KMS-11 (cell line): ENCODE results near the gene EVI5.

Source experiments
- H2AFZ ChIP-seq: fragments of 200-600 bp; sonication (generic); 2 replicates; pipeline ENCODE4 v1.6.1; 2016; ENCODE audit warnings: antibody characterized with exemption, mixed run types, low read depth
- H3K27ac ChIP-seq: fragments of 200-600 bp; sonication (generic); 2 replicates; pipeline ENCODE4 v1.6.1; 2016; ENCODE audit warnings: mild to moderate bottlenecking, mixed run types
- H3K27me3 ChIP-seq: fragments of 200-600 bp; sonication (generic); 2 replicates; pipeline ENCODE4 v1.6.1; 2017; ENCODE audit warnings: mild to moderate bottlenecking, low read depth, mixed run types, moderate library complexity; ENCODE audit not compliant: insufficient read depth
- H3K36me3 ChIP-seq: fragments of 200-600 bp; sonication (generic); 2 replicates; pipeline ENCODE4 v1.6.1; 2017; ENCODE audit warnings: mild to moderate bottlenecking, mixed run types; ENCODE audit not compliant: insufficient read depth
- H3K4me1 ChIP-seq: fragments of 200-600 bp; sonication (generic); 2 replicates; pipeline ENCODE4 v1.6.1; 2016; ENCODE audit warnings: mild to moderate bottlenecking, low read depth, mixed run types; ENCODE audit not compliant: poor library complexity, severe bottlenecking
- H3K4me2 ChIP-seq: fragments of 200-600 bp; sonication (generic); 2 replicates; pipeline ENCODE4 v1.7.0; 2016; ENCODE audit warnings: mild to moderate bottlenecking, mixed run types
- H3K4me3 ChIP-seq: fragments of 200-600 bp; sonication (generic); IDR thresholded peaks from 2 replicates; pipeline ENCODE4 v1.6.1; 2017; ENCODE audit warnings: low read depth, low read length, mixed read lengths; ENCODE audit not compliant: insufficient read depth
- H3K79me2 ChIP-seq: fragments of 200-600 bp; sonication (generic); 2 replicates; pipeline ENCODE4 v1.6.1; 2016; ENCODE audit warnings: low read depth, mixed run types; ENCODE audit not compliant: insufficient read depth
- H3K9ac ChIP-seq: fragments of 200-600 bp; sonication (generic); 2 replicates; pipeline ENCODE4 v1.6.1; 2016; ENCODE audit warnings: mild to moderate bottlenecking, mixed run types
- H4K20me1 ChIP-seq: fragments of 200-600 bp; sonication (generic); 2 replicates; pipeline ENCODE4 v1.6.1; 2016; ENCODE audit warnings: mild to moderate bottlenecking, mixed run types; ENCODE audit not compliant: insufficient read depth
- TF ChIP-seq, protein P1 (sequence below): fragments of 200-600 bp; sonication (generic); conservative IDR thresholded peaks from 2 replicates; pipeline ENCODE4 v1.6.1; 2017; ENCODE audit warnings: low read depth, mild to moderate bottlenecking, antibody characterized with exemption, low read length, moderate library complexity, mixed read lengths

EVI5 gene

DNA sequence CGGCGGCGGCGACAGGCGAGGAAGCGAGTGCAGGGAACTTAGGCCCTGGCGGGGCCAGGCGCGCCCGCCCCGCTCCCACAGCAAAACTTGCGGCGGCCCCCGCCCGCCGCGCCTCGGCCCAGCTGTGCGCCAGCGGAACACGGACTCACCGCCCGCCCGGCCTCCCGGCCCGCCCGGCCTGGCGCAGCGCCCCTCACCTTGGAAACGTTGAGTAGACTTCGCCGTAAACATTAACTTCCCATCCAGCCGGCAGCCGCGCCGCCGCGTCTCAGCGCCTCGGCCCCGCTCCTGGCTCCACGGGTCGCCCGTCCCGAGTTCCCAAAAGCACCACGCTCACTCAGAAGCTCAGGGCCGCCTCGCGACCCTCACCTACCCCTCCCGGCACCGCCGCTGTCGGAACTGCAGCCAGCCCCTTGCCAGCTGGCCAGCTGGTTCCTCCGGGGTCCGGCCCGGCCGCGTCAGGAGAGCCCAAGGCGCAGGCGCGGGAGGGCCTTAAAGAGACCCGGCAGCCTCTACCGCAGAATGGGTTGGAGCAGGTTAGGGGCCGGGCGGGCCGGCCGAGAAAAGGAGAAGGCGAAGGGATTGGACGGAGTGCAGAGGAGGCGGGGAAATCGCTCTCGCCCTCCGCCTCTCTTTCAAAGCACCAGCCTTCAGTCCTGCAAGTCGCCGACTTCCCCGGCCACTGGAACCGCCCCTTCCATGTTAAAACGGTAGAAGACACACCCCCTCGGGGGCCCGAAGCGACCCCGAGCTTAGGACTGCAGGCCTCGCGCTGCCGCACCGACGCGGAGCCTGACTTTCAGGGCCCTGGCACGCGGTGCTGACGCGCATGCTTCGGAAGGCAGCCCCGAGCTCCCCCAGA is at the start of gene EVI5:
Gene EVI5 (minus strand): TSS at position 470 of the 862 bp plus-strand sequence. CDS start 48,562 bp downstream, outside the sequence.
- Histone ChIP-seq H3K4me2 (peak within 1 kb of the TSS; percentile 92), H3K4me1 (no peaks in the 10 kb centered on the region), H3K79me2 (peaks cover 12% of the 10 kb centered on the region; the same call in 1 of the 2 replicates), H2AFZ (peak within 1 kb of the TSS; percentile 83), H4K20me1 (no peaks in the 10 kb centered on the region), H3K9ac (peak within 1 kb of the TSS; percentile 65), H3K36me3 (no peaks in the 10 kb centered on the region), H3K27me3 (no peaks in the 10 kb centered on the region), H3K4me3 (peak within 1 kb of the TSS; percentile 26), H3K27ac (peak within 1 kb of the TSS; percentile 81)
- TF ChIP-seq, protein P1, sequence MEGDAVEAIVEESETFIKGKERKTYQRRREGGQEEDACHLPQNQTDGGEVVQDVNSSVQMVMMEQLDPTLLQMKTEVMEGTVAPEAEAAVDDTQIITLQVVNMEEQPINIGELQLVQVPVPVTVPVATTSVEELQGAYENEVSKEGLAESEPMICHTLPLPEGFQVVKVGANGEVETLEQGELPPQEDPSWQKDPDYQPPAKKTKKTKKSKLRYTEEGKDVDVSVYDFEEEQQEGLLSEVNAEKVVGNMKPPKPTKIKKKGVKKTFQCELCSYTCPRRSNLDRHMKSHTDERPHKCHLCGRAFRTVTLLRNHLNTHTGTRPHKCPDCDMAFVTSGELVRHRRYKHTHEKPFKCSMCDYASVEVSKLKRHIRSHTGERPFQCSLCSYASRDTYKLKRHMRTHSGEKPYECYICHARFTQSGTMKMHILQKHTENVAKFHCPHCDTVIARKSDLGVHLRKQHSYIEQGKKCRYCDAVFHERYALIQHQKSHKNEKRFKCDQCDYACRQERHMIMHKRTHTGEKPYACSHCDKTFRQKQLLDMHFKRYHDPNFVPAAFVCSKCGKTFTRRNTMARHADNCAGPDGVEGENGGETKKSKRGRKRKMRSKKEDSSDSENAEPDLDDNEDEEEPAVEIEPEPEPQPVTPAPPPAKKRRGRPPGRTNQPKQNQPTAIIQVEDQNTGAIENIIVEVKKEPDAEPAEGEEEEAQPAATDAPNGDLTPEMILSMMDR, result no peak

DNA sequence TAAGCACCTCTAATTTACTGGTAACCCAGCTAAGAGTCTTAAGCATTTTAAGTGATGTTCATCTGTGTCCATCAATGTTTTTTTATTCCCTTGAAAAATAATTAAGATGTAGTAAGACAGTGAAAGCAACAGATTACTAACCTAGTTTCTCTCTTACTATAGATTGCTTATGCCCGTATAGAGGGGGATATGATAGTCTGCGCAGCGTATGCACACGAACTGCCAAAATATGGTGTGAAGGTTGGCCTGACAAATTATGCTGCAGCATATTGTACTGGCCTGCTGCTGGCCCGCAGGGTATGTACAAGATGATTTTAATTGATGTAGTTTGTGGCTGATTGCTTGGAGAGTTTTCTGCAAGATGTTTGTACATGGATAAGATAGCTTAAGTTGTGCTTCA is 49.7 kb upstream of the EVI5 start:
- Histone ChIP-seq H2AFZ (no peak overlapping the region), H3K27me3 (no peaks in the 10 kb centered on the region), H3K4me2 (peak overlapping the region; percentile 98), H3K36me3 (peaks cover 29% of the 10 kb centered on the region; the same call in 1 of the 2 replicates), H4K20me1 (peaks cover 51% of the 10 kb centered on the region), H3K27ac (no peak overlapping the region; the same call in 1 of the 2 replicates), H3K4me3 (no peak overlapping the region), H3K9ac (peak overlapping the region; percentile 12; the same call in 1 of the 2 replicates), H3K4me1 (peaks cover 47% of the 10 kb centered on the region), H3K79me2 (peaks cover 77% of the 10 kb centered on the region)
- TF ChIP-seq, protein P1, result no peak

DNA sequence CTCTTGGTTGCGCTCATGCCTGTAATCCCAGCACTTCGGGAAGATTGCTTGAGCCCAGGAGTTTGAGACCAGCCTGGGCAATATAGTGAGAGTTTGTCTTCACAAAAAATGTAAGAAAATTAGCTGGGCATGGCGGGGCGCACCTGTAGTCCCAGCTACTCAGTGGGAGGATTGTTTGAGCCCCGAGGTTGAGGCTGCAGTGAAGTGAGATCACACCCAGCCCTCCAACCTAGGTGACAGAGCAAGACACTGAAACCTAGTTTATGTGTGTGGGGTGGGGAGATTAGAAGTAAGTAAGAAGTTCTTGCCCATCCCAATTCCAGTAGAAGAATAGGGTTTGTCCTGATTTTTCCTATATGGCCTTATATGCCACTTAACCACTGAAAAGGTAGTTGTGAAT is 48.9 kb upstream of the EVI5 start:
- Histone ChIP-seq H3K27ac (peak overlapping the region; percentile 87; the same call in 1 of the 2 replicates), H3K36me3 (peaks cover 28% of the 10 kb centered on the region; the same call in 1 of the 2 replicates), H3K4me2 (peak overlapping the region; percentile 98), H3K9ac (peak overlapping the region; percentile 97; the same call in 1 of the 2 replicates), H3K27me3 (no peaks in the 10 kb centered on the region), H3K4me3 (no peak overlapping the region), H4K20me1 (peaks cover 44% of the 10 kb centered on the region), H3K4me1 (peaks cover 47% of the 10 kb centered on the region), H3K79me2 (peaks cover 70% of the 10 kb centered on the region), H2AFZ (no peak overlapping the region)
- TF ChIP-seq, protein P1, result no peak

DNA sequence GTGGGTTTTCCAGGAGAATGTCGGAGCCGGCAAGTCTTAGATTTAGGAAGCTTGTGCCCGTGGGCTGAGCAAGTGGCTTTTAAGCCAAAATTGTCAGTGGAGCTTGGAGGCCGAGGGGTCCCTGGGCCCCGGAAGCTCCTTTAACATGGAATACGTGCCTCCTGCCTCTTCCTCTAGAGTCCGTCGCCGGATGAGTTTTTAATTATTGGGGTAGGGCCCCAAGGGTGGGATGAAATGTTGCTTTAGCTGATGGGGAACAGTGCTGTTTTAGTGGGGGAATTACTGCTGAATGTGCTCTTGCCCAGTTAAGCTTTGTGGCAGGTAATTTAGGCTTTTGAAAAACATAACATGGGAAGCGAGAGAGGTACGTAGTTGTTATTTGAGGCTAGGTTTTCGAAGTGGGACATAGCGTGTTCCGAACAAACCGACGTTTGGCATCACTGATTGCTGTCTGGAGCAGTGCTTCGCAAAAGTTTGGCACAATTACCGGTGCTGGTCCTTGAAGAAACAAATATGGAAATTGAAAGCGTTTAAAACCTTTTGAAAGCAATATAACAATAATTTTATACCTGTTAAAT is 47.7 kb upstream of the EVI5 start:
- peak overlapping the region; percentile 61; the same call in 1 of the 2 replicates for H2AFZ ChIP-seq

More for the DNA sequence above, 47.7 kb upstream of the EVI5 start:
- no peaks in the 10 kb centered on the region for H3K27me3 ChIP-seq
- peak overlapping the region; percentile 97 for H3K9ac ChIP-seq
- peaks cover 57% of the 10 kb centered on the region for H3K79me2 ChIP-seq
- peaks cover 24% of the 10 kb centered on the region; the same call in 1 of the 2 replicates for H3K36me3 ChIP-seq
- peak overlapping the region; percentile 98 for H3K4me2 ChIP-seq
- TF ChIP-seq, protein P1, result no peak
- H4K20me1 ChIP-seq, result peaks cover 32% of the 10 kb centered on the region; the same call in 1 of the 2 replicates
- H3K27ac ChIP-seq, result peak overlapping the region; percentile 87
- H3K4me3 ChIP-seq, result peak overlapping the region; percentile 68
- peaks cover 43% of the 10 kb centered on the region for H3K4me1 ChIP-seq
